ENCODE results near the gene SRRM2. TPM values are rescaled to one million over a fixed set of nuclear protein-coding genes. Genes with fewer than 3 reads are reported as not detected.

Gene SRRM2
- total RNA-seq, 2 donors from 2014 or later: 843 to 876 TPM

DNA sequence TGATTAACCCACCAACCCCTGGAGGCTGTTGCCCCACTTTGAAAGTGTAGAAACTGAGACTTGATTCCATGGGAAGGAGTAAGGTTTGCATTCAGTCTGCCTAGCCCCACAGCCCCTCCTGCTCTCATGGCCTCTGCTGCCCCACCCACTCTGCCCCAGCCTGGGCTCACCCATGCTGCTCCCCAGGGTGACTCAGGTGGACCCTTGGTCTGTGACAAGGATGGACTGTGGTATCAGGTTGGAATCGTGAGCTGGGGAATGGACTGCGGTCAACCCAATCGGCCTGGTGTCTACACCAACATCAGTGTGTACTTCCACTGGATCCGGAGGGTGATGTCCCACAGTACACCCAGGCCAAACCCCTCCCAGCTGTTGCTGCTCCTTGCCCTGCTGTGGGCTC lies 52.3 kb downstream of the SRRM2 start:
- Histone ChIP-seq H3K27me3 (ENCODE audit: control insufficient read depth, insufficient read depth, low read length, poor library complexity, severe bottlenecking) (peaks cover 4% of the 10 kb centered on the region), H3K9me3 (ENCODE audit: control insufficient read depth, low read length) (peaks cover 18% of the 10 kb centered on the region), H3K36me3 (ENCODE audit: control insufficient read depth, insufficient read depth, low read length) (no peaks in the 10 kb centered on the region), H3K27ac (ENCODE audit: low read depth, low read length) (no peak overlapping the region), H3K4me3 (ENCODE audit: low read length) (no peak overlapping the region), H3K9ac (ENCODE audit: extremely low read depth, low read length, poor library complexity, severe bottlenecking) (no peak overlapping the region), H3K4me1 (ENCODE audit: control insufficient read depth, insufficient read depth, low read length) (no peaks in the 10 kb centered on the region)
- H3K36me3 Mint-ChIP-seq (ENCODE audit: low read depth): no peaks in the 10 kb centered on the region
- no peaks in the 10 kb centered on the region for H3K4me1 Mint-ChIP-seq
- no peak overlapping the region for H3K27ac Mint-ChIP-seq
- H3K9me3 Mint-ChIP-seq: peaks cover 27% of the 10 kb centered on the region
- no peak overlapping the region for H3K4me3 Mint-ChIP-seq
- H3K27me3 Mint-ChIP-seq (ENCODE audit: insufficient read depth): peaks cover 36% of the 10 kb centered on the region
- 88% methylated on average over 4 of the region's 4 CpGs; no CpG with 5 or more reads in 1 of the 2 experiments for WGBS, 2 experiments (ENCODE audit: insufficient coverage in 1 of 2, insufficient read length in 1 of 2)
- DNase-seq: no peak
- TF ChIP-seq, protein P1, sequence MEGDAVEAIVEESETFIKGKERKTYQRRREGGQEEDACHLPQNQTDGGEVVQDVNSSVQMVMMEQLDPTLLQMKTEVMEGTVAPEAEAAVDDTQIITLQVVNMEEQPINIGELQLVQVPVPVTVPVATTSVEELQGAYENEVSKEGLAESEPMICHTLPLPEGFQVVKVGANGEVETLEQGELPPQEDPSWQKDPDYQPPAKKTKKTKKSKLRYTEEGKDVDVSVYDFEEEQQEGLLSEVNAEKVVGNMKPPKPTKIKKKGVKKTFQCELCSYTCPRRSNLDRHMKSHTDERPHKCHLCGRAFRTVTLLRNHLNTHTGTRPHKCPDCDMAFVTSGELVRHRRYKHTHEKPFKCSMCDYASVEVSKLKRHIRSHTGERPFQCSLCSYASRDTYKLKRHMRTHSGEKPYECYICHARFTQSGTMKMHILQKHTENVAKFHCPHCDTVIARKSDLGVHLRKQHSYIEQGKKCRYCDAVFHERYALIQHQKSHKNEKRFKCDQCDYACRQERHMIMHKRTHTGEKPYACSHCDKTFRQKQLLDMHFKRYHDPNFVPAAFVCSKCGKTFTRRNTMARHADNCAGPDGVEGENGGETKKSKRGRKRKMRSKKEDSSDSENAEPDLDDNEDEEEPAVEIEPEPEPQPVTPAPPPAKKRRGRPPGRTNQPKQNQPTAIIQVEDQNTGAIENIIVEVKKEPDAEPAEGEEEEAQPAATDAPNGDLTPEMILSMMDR (conservative IDR thresholded peaks at IDR 0.05): no peak

DNA sequence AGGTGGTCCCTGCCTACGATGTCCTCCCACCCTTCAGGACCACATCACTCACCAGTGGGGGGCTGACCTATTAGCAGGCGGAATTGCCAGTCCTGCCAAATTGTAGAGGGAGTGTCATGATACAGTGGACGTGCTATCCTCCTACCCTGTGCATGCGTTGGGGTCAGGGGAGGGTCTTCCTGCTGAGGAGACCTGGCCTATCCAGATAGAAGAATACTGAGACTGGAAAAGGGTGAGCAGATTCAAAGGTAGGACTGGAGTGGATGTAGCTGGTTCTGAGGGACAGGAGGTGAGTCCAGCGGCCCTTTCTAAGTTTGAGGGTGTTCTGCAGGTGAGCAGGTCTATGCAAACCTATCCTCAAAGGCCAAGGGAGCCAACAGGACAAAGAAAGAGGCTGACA lies 53.8 kb downstream of the SRRM2 start:
- Histone ChIP-seq H3K9ac (ENCODE audit: extremely low read depth, low read length, poor library complexity, severe bottlenecking) (no peak overlapping the region), H3K4me1 (ENCODE audit: control insufficient read depth, insufficient read depth, low read length) (no peaks in the 10 kb centered on the region), H3K27ac (ENCODE audit: low read depth, low read length) (no peak overlapping the region), H3K4me3 (ENCODE audit: low read length) (no peak overlapping the region), H3K36me3 (ENCODE audit: control insufficient read depth, insufficient read depth, low read length) (no peaks in the 10 kb centered on the region), H3K9me3 (ENCODE audit: control insufficient read depth, low read length) (peaks cover 18% of the 10 kb centered on the region), H3K27me3 (ENCODE audit: control insufficient read depth, insufficient read depth, low read length, poor library complexity, severe bottlenecking) (peaks cover 4% of the 10 kb centered on the region)
- H3K9me3 Mint-ChIP-seq: peaks cover 27% of the 10 kb centered on the region
- 78 to 81% methylated on average over 3 to 5 of the region's 5 CpGs for WGBS, 2 experiments (ENCODE audit: insufficient coverage in 1 of 2, insufficient read length in 1 of 2)
- no peak overlapping the region for H3K4me3 Mint-ChIP-seq
- peaks cover 41% of the 10 kb centered on the region for H3K27me3 Mint-ChIP-seq (ENCODE audit: insufficient read depth)
- TF ChIP-seq, protein P1 (conservative IDR thresholded peaks at IDR 0.05): no peak
- DNase-seq: no peak
- no peak overlapping the region for H3K27ac Mint-ChIP-seq
- H3K4me1 Mint-ChIP-seq: no peaks in the 10 kb centered on the region
- H3K36me3 Mint-ChIP-seq (ENCODE audit: low read depth): no peaks in the 10 kb centered on the region

DNA sequence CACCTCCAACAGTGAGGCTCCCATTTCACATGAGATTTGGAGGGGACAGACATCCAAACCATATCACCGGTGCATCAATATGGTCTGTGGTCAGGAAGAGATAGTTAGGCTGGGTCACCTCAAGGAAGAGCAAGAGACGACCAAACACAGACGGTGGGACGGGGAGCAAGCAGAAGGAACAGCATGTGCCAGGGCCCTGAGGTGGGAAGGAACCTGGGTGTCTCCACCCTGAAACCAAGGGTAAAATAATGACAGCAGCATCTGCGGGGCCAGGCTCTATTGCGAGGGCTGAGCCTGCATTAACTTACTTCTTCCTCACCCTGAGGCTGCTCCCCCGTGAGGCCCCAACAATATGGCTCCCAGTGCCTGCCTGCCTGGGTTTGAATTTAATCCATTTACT lies 55.7 kb downstream of the SRRM2 start:
- H3K36me3 Mint-ChIP-seq (ENCODE audit: low read depth): no peaks in the 10 kb centered on the region
- 91 to 95% methylated on average over 3 to 7 of the region's 7 CpGs for WGBS, 2 experiments (ENCODE audit: insufficient coverage in 1 of 2, insufficient read length in 1 of 2)
- H3K27ac ChIP-seq (ENCODE audit: low read depth, low read length): no peak overlapping the region
- peaks cover 12% of the 10 kb centered on the region for H3K9me3 ChIP-seq (ENCODE audit: control insufficient read depth, low read length)
- TF ChIP-seq, protein P1 (conservative IDR thresholded peaks at IDR 0.05): no peak
- H3K9ac ChIP-seq (ENCODE audit: extremely low read depth, low read length, poor library complexity, severe bottlenecking): no peak overlapping the region
- peaks cover 5% of the 10 kb centered on the region for H3K4me1 ChIP-seq (ENCODE audit: control insufficient read depth, insufficient read depth, low read length)
- H3K4me1 Mint-ChIP-seq: peaks cover 12% of the 10 kb centered on the region
- peaks cover 19% of the 10 kb centered on the region for H3K9me3 Mint-ChIP-seq
- no peak overlapping the region for H3K4me3 ChIP-seq (ENCODE audit: low read length)
- no peaks in the 10 kb centered on the region for H3K36me3 ChIP-seq (ENCODE audit: control insufficient read depth, insufficient read depth, low read length)
- no peak overlapping the region for H3K27ac Mint-ChIP-seq
- peaks cover 41% of the 10 kb centered on the region for H3K27me3 Mint-ChIP-seq (ENCODE audit: insufficient read depth)
- H3K27me3 ChIP-seq (ENCODE audit: control insufficient read depth, insufficient read depth, low read length, poor library complexity, severe bottlenecking): peaks cover 4% of the 10 kb centered on the region
- DNase-seq: peak; percentile 26
- H3K4me3 Mint-ChIP-seq: no peak overlapping the region

Measured in endodermal cell (in vitro differentiated cells).